Measurements from ENCODE around the gene ICAM4.
A peak's percentile ranks its signal among the peaks of the same experiment; 100 is the strongest.
"Not testable (repeated sequence)": the region's sequence is repeated elsewhere in the genome, so short reads cannot be mapped to it uniquely, and the experiment has no call there.

Gene ICAM4

GRCh38 chr19:10269333-10270179, 17.2 kb upstream of the ICAM4 start:
- peak; percentile 34 for DNase-seq

DNA sequence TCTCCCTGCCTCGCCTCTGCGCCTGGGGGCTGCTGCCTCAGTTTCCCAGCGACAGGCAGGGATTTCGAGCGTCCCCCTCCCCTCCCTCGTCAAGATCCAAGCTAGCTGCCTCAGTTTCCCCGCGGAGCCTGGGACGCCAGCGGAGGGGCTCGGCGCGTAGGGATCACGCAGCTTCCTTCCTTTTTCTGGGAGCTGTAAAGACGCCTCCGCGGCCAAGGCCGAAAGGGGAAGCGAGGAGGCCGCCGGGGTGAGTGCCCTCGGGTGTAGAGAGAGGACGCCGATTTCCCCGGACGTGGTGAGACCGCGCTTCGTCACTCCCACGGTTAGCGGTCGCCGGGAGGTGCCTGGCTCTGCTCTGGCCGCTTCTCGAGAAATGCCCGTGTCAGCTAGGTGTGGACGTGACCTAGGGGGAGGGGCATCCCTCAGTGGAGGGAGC, 16.6 kb upstream of the ICAM4 start:
- no peak for DNase-seq

GRCh38 chr19:10270616-10271394, 15.9 kb upstream of the ICAM4 start, which contains the start of gene ICAM1:
TSS of gene ICAM1 (plus strand) at chr19:10271120. CDS start at chr19:10271160, 40 bp downstream.
- DNase-seq, result peak; percentile 69

DNA sequence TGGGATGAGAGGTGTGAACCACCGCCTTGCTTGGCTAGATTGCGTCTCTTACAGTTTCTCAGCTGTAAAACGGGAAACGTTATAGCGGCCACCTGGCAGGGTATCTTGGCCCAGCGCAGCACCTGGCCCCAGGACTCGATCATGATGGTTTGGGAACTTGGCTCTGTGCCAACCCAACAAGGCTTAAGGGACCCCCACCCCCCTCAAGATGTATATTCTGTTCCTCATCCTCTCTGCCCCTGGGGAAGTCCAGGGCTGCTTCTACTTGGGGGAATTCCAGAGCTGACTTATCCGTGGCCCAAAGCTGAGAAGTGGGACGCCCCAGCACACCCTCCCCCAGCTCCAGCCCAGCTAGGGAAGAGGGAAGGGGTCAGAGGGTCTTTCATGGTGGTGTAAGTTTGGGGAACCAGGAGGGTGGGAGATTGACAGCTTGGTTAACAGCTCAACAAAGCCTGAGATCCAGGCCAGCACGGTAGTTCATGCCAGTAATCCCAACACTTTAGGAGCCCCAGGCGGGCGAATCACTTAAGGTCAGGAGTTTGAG, 15.1 kb upstream of the ICAM4 start:
- peak; percentile 16 for DNase-seq

GRCh38 chr19:10274589-10274988, 12.2 kb upstream of the ICAM4 start:
- no peak for DNase-seq

- DNase-seq, result no peak
These were observed 8.8 kb upstream of the ICAM4 start for GRCh38 chr19:10277795-10278589.

GRCh38 chr19:10278935-10279334, 7.8 kb upstream of the ICAM4 start:
- no peak for DNase-seq

DNA sequence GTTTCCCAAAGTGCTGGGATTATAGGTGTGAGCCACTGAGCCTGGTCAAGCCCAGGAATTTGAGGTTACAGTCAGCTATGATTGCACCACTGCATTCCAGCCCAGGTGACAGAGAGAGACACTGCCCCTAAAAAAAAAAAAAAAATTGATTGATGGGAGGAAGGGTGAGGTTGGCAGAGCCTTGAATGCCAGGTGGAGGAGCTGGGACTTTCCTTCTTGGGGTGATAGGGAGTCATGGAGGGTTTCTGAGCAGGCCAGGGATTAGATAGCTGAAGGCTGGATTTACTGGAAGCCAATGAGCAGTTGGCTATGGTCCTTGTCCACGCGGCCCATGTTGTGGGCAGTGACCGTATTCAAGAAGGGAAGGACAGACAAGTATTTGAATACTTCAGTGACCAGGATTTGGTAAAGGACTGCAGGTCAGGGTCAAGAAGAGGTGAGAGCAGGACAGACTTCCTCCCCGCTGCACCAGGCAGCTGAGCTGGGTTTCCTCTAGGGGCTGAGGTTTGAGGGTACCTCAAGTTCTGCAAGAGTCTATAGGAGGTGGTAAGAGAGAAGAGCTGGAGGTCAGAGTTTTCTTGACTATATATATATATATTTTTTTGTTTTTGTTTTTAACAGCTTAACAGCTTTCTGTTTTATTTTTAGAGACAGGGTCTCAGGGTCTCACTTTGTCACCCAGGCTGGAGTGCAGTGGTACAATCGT, 6.9 kb upstream of the ICAM4 start:
- no peak for DNase-seq

DNA sequence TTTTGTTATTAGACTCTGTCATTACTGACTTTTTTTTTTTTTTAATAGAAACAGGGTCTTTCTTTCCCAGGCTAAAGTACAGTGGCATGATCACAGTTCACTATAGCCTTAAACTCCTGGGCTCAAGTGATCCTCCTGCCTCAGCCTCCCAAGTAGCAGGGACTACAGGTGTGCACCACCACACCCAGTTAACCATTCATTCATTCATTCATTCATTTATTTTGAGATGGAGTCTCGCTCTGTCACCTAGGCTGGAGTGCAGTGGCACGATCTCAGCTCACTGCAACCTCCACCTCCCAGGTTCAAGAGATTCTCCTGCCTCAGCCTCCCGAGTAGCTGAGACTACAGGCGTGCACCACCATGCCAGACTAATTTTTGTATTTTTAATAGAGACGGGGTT, 4.7 kb upstream of the ICAM4 start:
- not testable (repeated sequence) for DNase-seq

GRCh38 chr19:10283301-10284064, 3.3 kb upstream of the ICAM4 start:
- no peak for DNase-seq

DNA sequence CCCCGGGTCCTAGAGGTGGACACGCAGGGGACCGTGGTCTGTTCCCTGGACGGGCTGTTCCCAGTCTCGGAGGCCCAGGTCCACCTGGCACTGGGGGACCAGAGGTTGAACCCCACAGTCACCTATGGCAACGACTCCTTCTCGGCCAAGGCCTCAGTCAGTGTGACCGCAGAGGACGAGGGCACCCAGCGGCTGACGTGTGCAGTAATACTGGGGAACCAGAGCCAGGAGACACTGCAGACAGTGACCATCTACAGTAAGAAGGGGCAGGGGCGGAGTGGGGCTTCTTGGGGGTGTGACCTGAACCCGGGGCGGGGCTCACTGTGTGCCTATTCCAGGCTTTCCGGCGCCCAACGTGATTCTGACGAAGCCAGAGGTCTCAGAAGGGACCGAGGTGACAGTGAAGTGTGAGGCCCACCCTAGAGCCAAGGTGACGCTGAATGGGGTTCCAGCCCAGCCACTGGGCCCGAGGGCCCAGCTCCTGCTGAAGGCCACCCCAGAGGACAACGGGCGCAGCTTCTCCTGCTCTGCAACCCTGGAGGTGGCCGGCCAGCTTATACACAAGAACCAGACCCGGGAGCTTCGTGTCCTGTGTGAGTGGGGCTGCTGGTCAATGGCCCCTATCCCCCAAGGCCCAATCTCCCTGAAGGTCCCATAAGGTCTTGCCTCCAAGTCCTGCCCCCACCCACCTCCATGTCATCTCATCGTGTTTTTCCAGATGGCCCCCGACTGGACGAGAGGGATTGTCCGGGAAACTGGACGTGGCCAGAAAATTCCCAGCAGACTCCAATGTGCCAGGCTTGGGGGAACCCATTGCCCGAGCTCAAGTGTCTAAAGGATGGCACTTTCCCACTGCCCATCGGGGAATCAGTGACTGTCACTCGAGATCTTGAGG, 2.4 kb upstream of the ICAM4 start:
- no peak for DNase-seq

DNA sequence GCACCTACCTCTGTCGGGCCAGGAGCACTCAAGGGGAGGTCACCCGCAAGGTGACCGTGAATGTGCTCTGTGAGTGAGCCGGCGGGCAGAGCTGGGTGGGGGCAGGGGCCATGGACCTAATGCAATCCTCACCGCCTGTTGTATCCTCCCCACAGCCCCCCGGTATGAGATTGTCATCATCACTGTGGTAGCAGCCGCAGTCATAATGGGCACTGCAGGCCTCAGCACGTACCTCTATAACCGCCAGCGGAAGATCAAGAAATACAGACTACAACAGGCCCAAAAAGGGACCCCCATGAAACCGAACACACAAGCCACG, 1.8 kb upstream of the ICAM4 start:
- DNase-seq, result no peak

DNA sequence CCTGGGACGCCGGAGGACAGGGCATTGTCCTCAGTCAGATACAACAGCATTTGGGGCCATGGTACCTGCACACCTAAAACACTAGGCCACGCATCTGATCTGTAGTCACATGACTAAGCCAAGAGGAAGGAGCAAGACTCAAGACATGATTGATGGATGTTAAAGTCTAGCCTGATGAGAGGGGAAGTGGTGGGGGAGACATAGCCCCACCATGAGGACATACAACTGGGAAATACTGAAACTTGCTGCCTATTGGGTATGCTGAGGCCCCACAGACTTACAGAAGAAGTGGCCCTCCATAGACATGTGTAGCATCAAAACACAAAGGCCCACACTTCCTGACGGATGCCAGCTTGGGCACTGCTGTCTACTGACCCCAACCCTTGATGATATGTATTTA, 1.4 kb upstream of the ICAM4 start:
- no peak for DNase-seq

DNA sequence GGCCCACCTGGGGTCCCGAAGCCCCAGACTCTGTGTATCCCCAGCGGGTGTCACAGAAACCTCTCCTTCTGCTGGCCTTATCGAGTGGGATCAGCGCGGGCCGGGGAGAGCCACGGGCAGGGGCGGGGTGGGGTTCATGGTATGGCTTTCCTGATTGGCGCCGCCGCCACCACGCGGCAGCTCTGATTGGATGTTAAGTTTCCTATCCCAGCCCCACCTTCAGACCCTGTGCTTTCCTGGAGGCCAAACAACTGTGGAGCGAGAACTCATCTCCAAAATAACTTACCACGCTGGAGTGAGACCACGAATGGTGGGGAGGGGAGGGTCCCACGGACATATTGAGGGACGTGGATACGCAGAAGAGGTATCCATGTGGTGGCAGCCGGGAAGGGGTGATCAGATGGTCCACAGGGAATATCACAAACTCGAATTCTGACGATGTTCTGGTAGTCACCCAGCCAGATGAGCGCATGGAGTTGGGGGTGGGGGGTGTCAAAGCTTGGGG, 2.0 kb downstream of the ICAM4 start:
- no peak for DNase-seq

GRCh38 chr19:10289167-10289835, 2.5 kb downstream of the ICAM4 start:
- no peak for DNase-seq

DNA sequence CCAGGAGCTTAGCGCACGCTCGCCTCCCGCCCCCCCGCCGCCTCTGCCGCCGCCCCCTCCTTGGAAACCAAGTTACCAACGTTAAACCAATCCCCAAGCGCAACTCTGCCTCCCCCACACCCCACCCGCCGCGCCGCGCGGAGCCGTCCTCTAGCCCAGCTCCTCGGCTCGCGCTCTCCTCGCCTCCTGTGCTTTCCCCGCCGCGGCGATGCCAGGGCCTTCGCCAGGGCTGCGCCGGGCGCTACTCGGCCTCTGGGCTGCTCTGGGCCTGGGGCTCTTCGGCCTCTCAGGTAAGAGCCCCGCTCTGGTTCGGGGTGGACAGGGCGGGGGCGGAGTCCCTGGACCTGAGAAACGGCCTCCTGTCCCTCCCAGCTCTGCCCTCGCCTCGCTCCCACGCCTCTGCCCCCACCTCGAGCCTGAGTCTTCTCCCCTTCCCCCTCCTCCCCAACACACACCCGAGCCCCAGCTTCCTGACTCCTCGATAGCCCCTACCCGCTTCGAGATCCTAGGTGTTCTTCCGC, 3.1 kb downstream of the ICAM4 start, which contains the start of gene ICAM5:
Gene ICAM5 (plus strand): TSS at position 117 of the 521 bp plus-strand sequence. CDS start 92 bp downstream, at position 209.
- DNase-seq, result no peak

GRCh38 chr19:10290357-10290875, 3.7 kb downstream of the ICAM4 start:
- DNase-seq, result no peak

- peak; percentile 10 for DNase-seq
These were observed 4.3 kb downstream of the ICAM4 start for GRCh38 chr19:10290876-10291553.
